ENCODE data around the gene PPWD1. TPM values are rescaled to one million over a fixed set of nuclear protein-coding genes. Genes with fewer than 3 reads are reported as not detected.

The PPWD1 gene
- 10 to 100 TPM; 60.3 to 74.3 TPM for total RNA-seq
- polyA plus RNA-seq (ENCODE audit: insufficient read depth, low read depth, low replicate concordance): 32.9 TPM
- long read RNA-seq, donor 1, transcript PPWD1-201 (11 exons, 2,166 nt): major isoform, 14 of 80 reads
- long read RNA-seq, donor 1, transcript PPWD1-206 (2 exons, 838 nt): minor isoform, 6 of 80 reads
- long read RNA-seq, donor 1, partial matches to known transcripts: 58 of 80 reads
- long read RNA-seq, donor 1, other reads (novel, unspliced or antisense): 0 of 80 reads
- long read RNA-seq, donor 2, transcript PPWD1-206 (2 exons, 838 nt): major isoform, 5 of 11 reads
- long read RNA-seq, donor 2, partial matches to known transcripts: 0 of 11 reads
- long read RNA-seq, donor 2, other reads (novel, unspliced or antisense): 0 of 11 reads

GRCh38 chr5:65562731-65563701 lies at the start of gene PPWD1, which contains the start of gene CENPK:
Gene PPWD1 (plus strand): TSS chr5:65563296. CDS start chr5:65563311, 15 bp downstream.
Gene CENPK (minus strand): TSS chr5:65563168. CDS start chr5:65554907, 8,261 bp downstream.
- intact Hi-C loops (cut with DNase I; ENCODE audit: low total_unique reads): no loop called here
- 0 to 1% methylated on average over 31 to 54 of the region's 54 CpGs for WGBS, 2 donors
- Histone ChIP-seq H3K27me3 (no peaks in the 10 kb centered on the region), H3K9me3 (no peaks in the 10 kb centered on the region), H3K27ac (peak within 1 kb of the TSS; percentile 87 to 94), H3K4me1 (no peaks in the 10 kb centered on the region), H3K36me3 (ENCODE audit: low read depth, missing control alignments) (no peaks in the 10 kb centered on the region), H3K4me3 (peak within 1 kb of the TSS; percentile 89)
- peak; percentile 97 for DNase-seq
- peak; percentile 16 for TF ChIP-seq POLR2A (IDR thresholded peaks at IDR 0.05)
- TF ChIP-seq, protein P1, sequence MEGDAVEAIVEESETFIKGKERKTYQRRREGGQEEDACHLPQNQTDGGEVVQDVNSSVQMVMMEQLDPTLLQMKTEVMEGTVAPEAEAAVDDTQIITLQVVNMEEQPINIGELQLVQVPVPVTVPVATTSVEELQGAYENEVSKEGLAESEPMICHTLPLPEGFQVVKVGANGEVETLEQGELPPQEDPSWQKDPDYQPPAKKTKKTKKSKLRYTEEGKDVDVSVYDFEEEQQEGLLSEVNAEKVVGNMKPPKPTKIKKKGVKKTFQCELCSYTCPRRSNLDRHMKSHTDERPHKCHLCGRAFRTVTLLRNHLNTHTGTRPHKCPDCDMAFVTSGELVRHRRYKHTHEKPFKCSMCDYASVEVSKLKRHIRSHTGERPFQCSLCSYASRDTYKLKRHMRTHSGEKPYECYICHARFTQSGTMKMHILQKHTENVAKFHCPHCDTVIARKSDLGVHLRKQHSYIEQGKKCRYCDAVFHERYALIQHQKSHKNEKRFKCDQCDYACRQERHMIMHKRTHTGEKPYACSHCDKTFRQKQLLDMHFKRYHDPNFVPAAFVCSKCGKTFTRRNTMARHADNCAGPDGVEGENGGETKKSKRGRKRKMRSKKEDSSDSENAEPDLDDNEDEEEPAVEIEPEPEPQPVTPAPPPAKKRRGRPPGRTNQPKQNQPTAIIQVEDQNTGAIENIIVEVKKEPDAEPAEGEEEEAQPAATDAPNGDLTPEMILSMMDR (IDR thresholded peaks at IDR 0.05): no peak

GRCh38 chr5:65525726-65526125 lies 37.4 kb upstream of the PPWD1 start:
- TF ChIP-seq POLR2A (IDR thresholded peaks at IDR 0.05): no peak
- TF ChIP-seq, protein P1 (IDR thresholded peaks at IDR 0.05): no peak
- WGBS, 2 donors: 65 to 81% methylated on average over 3 of the region's 3 CpGs
- H3K27ac ChIP-seq: no peak overlapping the region

GRCh38 chr5:65530904-65531303 lies 32.2 kb upstream of the PPWD1 start:
- no peaks in the 10 kb centered on the region for H3K4me1 ChIP-seq
- no peak for DNase-seq
- H3K27me3 ChIP-seq: no peaks in the 10 kb centered on the region
- H3K4me3 ChIP-seq: no peak overlapping the region
- no peak overlapping the region for H3K27ac ChIP-seq
- no peaks in the 10 kb centered on the region for H3K36me3 ChIP-seq (ENCODE audit: low read depth, missing control alignments)
- 76 to 93% methylated on average over 1 of the region's 1 CpG for WGBS, 2 donors
- TF ChIP-seq POLR2A (IDR thresholded peaks at IDR 0.05): no peak
- TF ChIP-seq, protein P1 (IDR thresholded peaks at IDR 0.05): no peak
- no peaks in the 10 kb centered on the region for H3K9me3 ChIP-seq
- intact Hi-C loops (cut with DNase I; ENCODE audit: low total_unique reads): no loop called here

More at GRCh38 chr5:65525726-65526125, 37.4 kb upstream of the PPWD1 start:
- no peaks in the 10 kb centered on the region for H3K27me3 ChIP-seq
- intact Hi-C loops (cut with DNase I; ENCODE audit: low total_unique reads): no loop called here
- DNase-seq: no peak
- no peaks in the 10 kb centered on the region for H3K36me3 ChIP-seq (ENCODE audit: low read depth, missing control alignments)
- H3K9me3 ChIP-seq: no peaks in the 10 kb centered on the region
- no peaks in the 10 kb centered on the region for H3K4me1 ChIP-seq
- H3K4me3 ChIP-seq: no peak overlapping the region

GRCh38 chr5:65535529-65535987 lies 27.5 kb upstream of the PPWD1 start:
- H3K27me3 ChIP-seq: no peaks in the 10 kb centered on the region
- intact Hi-C loops (cut with DNase I; ENCODE audit: low total_unique reads): no loop called here
- no peak overlapping the region for H3K27ac ChIP-seq
- TF ChIP-seq, protein P1 (IDR thresholded peaks at IDR 0.05): no peak
- TF ChIP-seq POLR2A (IDR thresholded peaks at IDR 0.05): no peak
- H3K36me3 ChIP-seq (ENCODE audit: low read depth, missing control alignments): no peaks in the 10 kb centered on the region
- DNase-seq: no peak
- WGBS, 2 donors: 93 to 97% methylated on average over 6 of the region's 6 CpGs
- no peaks in the 10 kb centered on the region for H3K4me1 ChIP-seq
- no peak overlapping the region for H3K4me3 ChIP-seq
- H3K9me3 ChIP-seq: no peaks in the 10 kb centered on the region

All from testis (tissue), 5 donors.